ENCODE data around the gene BSCL2.
"Not testable (repeated sequence)": the region's sequence is repeated elsewhere in the genome, so short reads cannot be mapped to it uniquely, and the experiment has no call there.

BSCL2 gene

GRCh38 chr11:62688491-62688890, 18.7 kb downstream of the BSCL2 start:
- no peak for DNase-seq (ENCODE audit: low spot score)

- no peak for DNase-seq (ENCODE audit: low spot score)
Observed at GRCh38 chr11:62687508-62688396, 19.5 kb downstream of the BSCL2 start.

GRCh38 chr11:62682518-62682917, 24.7 kb downstream of the BSCL2 start:
- DNase-seq (ENCODE audit: low spot score), result no peak

- DNase-seq (ENCODE audit: low spot score), result peak; percentile 66
Observed at GRCh38 chr11:62680825-62681240, 26.4 kb downstream of the BSCL2 start.

- peak; percentile 86 for DNase-seq (ENCODE audit: low spot score)
Observed at GRCh38 chr11:62678770-62679696, 28.2 kb downstream of the BSCL2 start, which contains the start of gene UBXN1. TSS of gene UBXN1 (minus strand) at chr11:62679073. CDS start at chr11:62678923, 150 bp downstream.

GRCh38 chr11:62678433-62678769, 28.8 kb downstream of the BSCL2 start:
- no peak for DNase-seq (ENCODE audit: low spot score)

- DNase-seq (ENCODE audit: low spot score), result no peak
Observed at GRCh38 chr11:62677714-62678113, 29.5 kb downstream of the BSCL2 start.

GRCh38 chr11:62677156-62677555, 30.1 kb downstream of the BSCL2 start:
- no peak for DNase-seq (ENCODE audit: low spot score)

- no peak for DNase-seq (ENCODE audit: low spot score)
Observed at GRCh38 chr11:62676698-62677097, 30.5 kb downstream of the BSCL2 start.

- not testable (repeated sequence) for DNase-seq (ENCODE audit: low spot score)
Observed at GRCh38 chr11:62675415-62675814, 31.8 kb downstream of the BSCL2 start.

GRCh38 chr11:62673196-62673525, 34.1 kb downstream of the BSCL2 start:
- no peak for DNase-seq (ENCODE audit: low spot score)

GRCh38 chr11:62671608-62672389, 35.4 kb downstream of the BSCL2 start, which contains the start of the genes LBHD1 and UQCC3:
TSS of gene LBHD1 (minus strand) at chr11:62672267. CDS start at chr11:62670031, 2,236 bp downstream.
TSS of gene UQCC3 (plus strand) at chr11:62671673. CDS start at chr11:62671746, 73 bp downstream.
- peak; percentile 95 for DNase-seq (ENCODE audit: low spot score)

- peak; percentile 33 for DNase-seq (ENCODE audit: low spot score)
Observed at GRCh38 chr11:62671236-62671607, 36.0 kb downstream of the BSCL2 start.

GRCh38 chr11:62669420-62670161, 37.6 kb downstream of the BSCL2 start:
- no peak for DNase-seq (ENCODE audit: low spot score)

- no peak for DNase-seq (ENCODE audit: low spot score)
Observed at GRCh38 chr11:62667460-62667859, 39.8 kb downstream of the BSCL2 start.

GRCh38 chr11:62666259-62666926, 40.8 kb downstream of the BSCL2 start:
- peak; percentile 22 for DNase-seq (ENCODE audit: low spot score)

GRCh38 chr11:62665599-62666258, 41.5 kb downstream of the BSCL2 start:
- peak; percentile 53 for DNase-seq (ENCODE audit: low spot score)

GRCh38 chr11:62665075-62665598, 42.1 kb downstream of the BSCL2 start, which contains the start of the genes C11orf98 and CSKMT:
TSS of gene C11orf98 (minus strand) at chr11:62665210. CDS start at chr11:62665169, 41 bp downstream.
TSS of gene CSKMT (plus strand) at chr11:62665312. CDS start at chr11:62665880, 568 bp downstream.
- DNase-seq (ENCODE audit: low spot score), result peak; percentile 98

- DNase-seq (ENCODE audit: low spot score), result peak; percentile 57
Observed at GRCh38 chr11:62664405-62665074, 42.7 kb downstream of the BSCL2 start.

Data from activated CD4-positive, alpha-beta T cell treated with anti-CD3 and anti-CD28 coated beads, Interleukin-2, Interleukin-4, amounts not matched to agents 100 ng/mL and 50 ng/mL, durations not matched to agents 16 hours and 8 hours (primary cell).